Chondrocyte (in vitro differentiated cells): ENCODE results near the gene IRAK1. TPM values are rescaled to one million over a fixed set of nuclear protein-coding genes. Genes with fewer than 3 reads are reported as not detected.

Experiments used
- DNase-seq: peaks from one replicate; pipeline ENCODE4 v3.0.0; 2021; ENCODE audit warnings: mixed read lengths, low spot score
- H3K27ac Mint-ChIP-seq: one replicate; pipeline ENCODE4 v1.8.0; 2021; ENCODE audit warnings: mild to moderate bottlenecking, moderate library complexity, mixed read lengths; ENCODE audit not compliant: unreplicated experiment
- H3K27me3 Mint-ChIP-seq: 2 replicates; pipeline ENCODE4 v1.8.0; 2021; ENCODE audit warnings: low read depth, mixed read lengths
- H3K36me3 Mint-ChIP-seq: 2 replicates; pipeline ENCODE4 v1.8.0; 2021; ENCODE audit warnings: low read depth, mixed read lengths
- H3K4me1 Mint-ChIP-seq: 2 replicates; pipeline ENCODE4 v1.8.0; 2021; ENCODE audit warnings: low read depth, mild to moderate bottlenecking, mixed read lengths
- H3K4me3 Mint-ChIP-seq: one replicate; pipeline ENCODE4 v1.8.0; 2021; ENCODE audit warnings: mild to moderate bottlenecking, moderate library complexity, mixed read lengths; ENCODE audit not compliant: unreplicated experiment
- H3K9me3 Mint-ChIP-seq: 2 replicates; pipeline ENCODE4 v1.8.0; 2021; ENCODE audit warnings: low read depth, mixed read lengths
- total RNA-seq: library from RNA; stranded (reverse); gene quantifications from 3 replicates; pipeline ENCODE4 v1.2.1, GENCODE V29; 2021
- TF ChIP-seq, protein P1 (sequence below): fragments of 200-600 bp; sonication (generic); IDR thresholded peaks from 2 replicates; pipeline ENCODE4 v1.5.0; 2021; ENCODE audit warnings: antibody characterized with exemption, mild to moderate bottlenecking, moderate library complexity

IRAK1 gene
- total RNA-seq, 1 donor from 2014 or later: 104 TPM

DNA sequence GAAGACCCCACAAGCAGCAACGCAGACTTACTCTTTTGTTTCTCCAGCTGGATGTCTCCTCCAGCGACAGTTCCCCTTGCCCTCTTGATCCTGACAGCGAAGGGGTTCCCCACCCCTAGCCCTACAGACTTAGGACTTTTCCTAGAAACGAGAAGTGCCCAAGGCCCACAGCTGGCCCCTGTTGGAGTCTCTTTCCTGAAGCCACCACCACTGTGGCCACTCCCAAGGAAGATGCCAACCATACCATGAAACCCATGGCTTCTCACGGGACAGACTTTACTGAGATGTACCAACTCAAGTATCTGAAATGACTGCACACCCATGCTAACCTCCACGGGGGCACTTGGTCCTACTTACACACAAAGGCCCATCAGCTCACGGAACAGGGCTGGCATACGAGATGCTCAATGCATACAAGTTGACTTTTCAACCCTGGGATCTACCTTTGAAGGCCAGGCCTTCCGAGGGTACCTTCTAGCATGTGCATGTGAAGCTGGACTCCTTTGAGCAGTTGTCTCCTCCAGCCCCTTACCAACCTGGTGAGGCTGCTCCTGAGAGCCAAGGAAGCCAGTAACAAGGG lies 924 bp upstream of the IRAK1 start:
- H3K4me3 Mint-ChIP-seq: peak overlapping the region; percentile 69
- H3K9me3 Mint-ChIP-seq: no peaks in the 10 kb centered on the region
- peak overlapping the region; percentile 93 for H3K27ac Mint-ChIP-seq
- H3K36me3 Mint-ChIP-seq: peaks cover 2% of the 10 kb centered on the region
- H3K27me3 Mint-ChIP-seq: no peaks in the 10 kb centered on the region
- no peak for DNase-seq
- H3K4me1 Mint-ChIP-seq: peaks cover 21% of the 10 kb centered on the region
- TF ChIP-seq, protein P1, sequence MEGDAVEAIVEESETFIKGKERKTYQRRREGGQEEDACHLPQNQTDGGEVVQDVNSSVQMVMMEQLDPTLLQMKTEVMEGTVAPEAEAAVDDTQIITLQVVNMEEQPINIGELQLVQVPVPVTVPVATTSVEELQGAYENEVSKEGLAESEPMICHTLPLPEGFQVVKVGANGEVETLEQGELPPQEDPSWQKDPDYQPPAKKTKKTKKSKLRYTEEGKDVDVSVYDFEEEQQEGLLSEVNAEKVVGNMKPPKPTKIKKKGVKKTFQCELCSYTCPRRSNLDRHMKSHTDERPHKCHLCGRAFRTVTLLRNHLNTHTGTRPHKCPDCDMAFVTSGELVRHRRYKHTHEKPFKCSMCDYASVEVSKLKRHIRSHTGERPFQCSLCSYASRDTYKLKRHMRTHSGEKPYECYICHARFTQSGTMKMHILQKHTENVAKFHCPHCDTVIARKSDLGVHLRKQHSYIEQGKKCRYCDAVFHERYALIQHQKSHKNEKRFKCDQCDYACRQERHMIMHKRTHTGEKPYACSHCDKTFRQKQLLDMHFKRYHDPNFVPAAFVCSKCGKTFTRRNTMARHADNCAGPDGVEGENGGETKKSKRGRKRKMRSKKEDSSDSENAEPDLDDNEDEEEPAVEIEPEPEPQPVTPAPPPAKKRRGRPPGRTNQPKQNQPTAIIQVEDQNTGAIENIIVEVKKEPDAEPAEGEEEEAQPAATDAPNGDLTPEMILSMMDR: no peak

DNA sequence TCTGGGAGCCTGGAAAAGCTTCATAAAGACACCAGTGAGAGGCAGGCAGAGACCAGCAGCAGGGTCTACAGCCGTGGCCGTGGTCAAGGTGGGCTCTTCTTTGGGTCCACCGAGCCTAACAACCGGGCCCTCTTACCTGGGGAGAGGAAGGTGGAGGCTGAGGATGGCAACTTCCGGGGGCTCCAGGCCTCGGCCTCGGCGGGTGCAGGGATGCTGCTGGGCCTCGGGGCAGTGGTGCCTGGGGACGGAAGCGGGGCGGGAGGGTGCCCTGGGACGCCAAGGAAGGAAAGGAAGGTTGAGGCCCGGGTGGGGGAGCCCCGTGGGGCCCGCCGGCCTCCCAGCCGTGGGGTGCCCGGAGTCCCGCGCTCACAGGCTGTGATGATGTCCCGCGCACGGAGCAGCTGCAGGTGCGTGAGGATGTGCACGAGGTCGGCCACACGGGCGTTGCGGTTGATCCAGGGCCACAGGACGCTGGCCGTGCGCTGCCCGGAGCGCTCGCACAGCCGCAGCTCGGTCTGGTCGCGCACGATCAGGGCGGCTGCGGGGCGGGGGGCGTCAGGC lies 561 bp downstream of the IRAK1 start:
- peaks cover 19% of the 10 kb centered on the region for H3K4me1 Mint-ChIP-seq
- no peaks in the 10 kb centered on the region for H3K9me3 Mint-ChIP-seq
- H3K27ac Mint-ChIP-seq: peak overlapping the region; percentile 77
- H3K4me3 Mint-ChIP-seq: peak overlapping the region; percentile 74
- TF ChIP-seq, protein P1: no peak
- no peaks in the 10 kb centered on the region for H3K27me3 Mint-ChIP-seq
- H3K36me3 Mint-ChIP-seq: peaks cover 2% of the 10 kb centered on the region
- no peak for DNase-seq

DNA sequence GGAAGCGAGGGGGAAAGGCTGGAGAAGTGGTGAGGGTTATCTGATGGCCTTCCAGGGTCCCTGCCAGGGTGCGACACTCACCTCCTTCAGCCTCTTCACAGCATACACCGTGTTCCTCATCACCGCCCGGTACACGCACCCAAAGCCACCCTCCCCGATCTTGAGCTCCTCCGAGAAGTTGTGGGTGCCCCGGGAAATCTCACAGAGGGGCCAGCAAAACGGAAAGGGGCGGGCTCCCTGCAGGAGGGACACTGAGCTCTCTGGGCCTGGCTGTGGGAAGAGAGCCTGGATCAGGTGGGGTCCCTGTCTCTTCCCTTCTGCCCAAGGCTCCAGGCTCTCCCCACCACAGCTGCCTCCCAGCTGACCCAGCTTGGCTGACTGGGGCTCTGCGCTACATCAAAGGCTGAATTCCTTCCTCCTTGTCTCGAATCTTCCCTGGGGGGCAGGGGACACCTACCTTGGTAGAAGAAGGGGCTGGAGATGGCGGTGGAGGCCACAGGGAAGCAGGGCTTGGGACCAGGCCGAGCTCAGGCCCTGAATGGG lies 1.1 kb downstream of the IRAK1 start:
- H3K9me3 Mint-ChIP-seq: no peaks in the 10 kb centered on the region
- peak overlapping the region; percentile 77 for H3K27ac Mint-ChIP-seq
- no peaks in the 10 kb centered on the region for H3K27me3 Mint-ChIP-seq
- H3K36me3 Mint-ChIP-seq: peaks cover 2% of the 10 kb centered on the region
- DNase-seq: no peak
- peaks cover 20% of the 10 kb centered on the region for H3K4me1 Mint-ChIP-seq
- TF ChIP-seq, protein P1: no peak
- H3K4me3 Mint-ChIP-seq: peak overlapping the region; percentile 74

DNA sequence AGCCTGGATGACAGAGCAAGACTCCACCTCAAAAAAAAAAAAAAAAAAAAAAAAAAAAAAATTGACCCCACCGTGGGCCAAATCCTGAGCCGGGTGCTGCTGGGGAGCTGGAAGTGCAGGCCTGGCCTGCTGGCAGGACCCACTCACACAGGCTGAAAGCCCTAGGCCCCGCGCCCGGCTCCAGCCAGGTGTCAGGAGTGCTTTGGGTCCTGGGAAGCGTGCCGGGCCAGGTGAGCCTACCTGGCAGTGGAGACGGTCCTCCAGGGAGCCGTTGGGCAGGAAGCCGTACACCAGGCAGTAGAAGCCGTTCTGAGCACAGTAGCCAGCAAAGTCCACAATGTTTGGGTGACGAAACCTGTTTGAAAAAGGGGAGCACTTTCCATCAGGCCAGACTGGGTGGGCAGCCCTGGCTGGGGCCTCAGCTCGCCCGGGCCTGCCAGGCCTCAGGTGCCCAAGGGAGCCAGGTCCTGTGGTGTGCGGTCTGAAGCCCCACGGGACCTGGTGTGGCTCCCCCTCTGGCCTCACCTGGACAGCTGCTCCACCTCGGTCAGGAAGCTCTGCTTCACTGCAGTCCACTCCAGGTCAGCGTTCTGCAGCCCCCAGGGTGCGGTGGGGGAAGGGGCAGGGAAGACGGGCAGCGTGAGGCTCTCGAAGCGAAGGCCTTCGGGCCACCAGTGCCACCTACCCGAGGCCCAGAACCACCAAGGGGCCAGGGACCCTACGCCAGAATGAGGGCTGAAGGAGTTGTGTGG lies 1.8 kb downstream of the IRAK1 start:
- DNase-seq: no peak
- H3K27ac Mint-ChIP-seq: no peak overlapping the region
- H3K36me3 Mint-ChIP-seq: peaks cover 2% of the 10 kb centered on the region
- no peak overlapping the region for H3K4me3 Mint-ChIP-seq
- no peaks in the 10 kb centered on the region for H3K27me3 Mint-ChIP-seq
- no peaks in the 10 kb centered on the region for H3K9me3 Mint-ChIP-seq
- peaks cover 20% of the 10 kb centered on the region for H3K4me1 Mint-ChIP-seq
- TF ChIP-seq, protein P1: no peak

DNA sequence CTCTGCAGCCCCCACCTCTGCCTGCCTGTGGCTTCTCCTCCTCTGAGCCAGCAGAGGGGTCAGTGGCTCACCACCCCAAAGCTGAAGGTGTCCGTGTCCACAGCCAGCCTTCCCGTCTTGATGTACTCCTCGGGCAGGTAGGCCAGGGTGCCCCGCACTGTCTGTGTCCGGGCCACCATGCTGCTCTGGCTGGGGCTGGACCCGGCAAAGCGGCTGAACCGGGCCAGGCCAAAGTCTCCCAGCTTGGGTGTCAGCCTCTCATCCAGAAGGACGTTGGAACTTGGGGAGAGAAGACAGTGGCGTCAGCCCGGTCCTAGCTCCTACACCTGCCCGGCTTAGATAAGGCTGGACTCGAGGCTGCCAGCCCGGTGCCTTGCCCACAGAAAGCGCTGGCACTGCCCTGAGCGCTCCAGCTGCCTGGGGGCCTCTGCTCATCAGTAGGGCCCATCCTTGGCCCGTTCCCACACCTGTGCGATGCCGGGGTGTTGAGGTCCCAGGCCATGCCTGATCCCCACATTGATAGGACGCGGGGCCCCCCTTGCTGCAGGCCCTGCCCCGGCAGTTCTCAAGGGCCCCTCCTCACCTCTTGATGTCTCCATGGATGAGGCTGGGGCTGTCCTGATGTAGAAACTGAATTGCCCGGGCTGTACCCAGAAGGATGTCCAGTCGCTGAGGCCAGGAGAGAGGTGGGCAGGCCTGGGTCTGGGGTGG lies 3.2 kb downstream of the IRAK1 start:
- TF ChIP-seq, protein P1: no peak
- Mint-ChIP-seq H3K9me3 (no peaks in the 10 kb centered on the region), H3K27me3 (no peaks in the 10 kb centered on the region), H3K4me3 (no peak overlapping the region), H3K27ac (no peak overlapping the region), H3K36me3 (peaks cover 6% of the 10 kb centered on the region), H3K4me1 (peaks cover 20% of the 10 kb centered on the region)
- no peak for DNase-seq
